Liver (tissue), 9 donors: ENCODE data around the gene PRKD1. TPM values are rescaled to one million over a fixed set of nuclear protein-coding genes. Genes with fewer than 3 reads are reported as not detected.

Experiments used
- DNase-seq: peaks from one replicate; pipeline ENCODE4 v3.0.0-alpha.2; 2017; ENCODE audit warnings: low spot score
- H3K27ac ChIP-seq, 2 donors: one replicate each; pipeline ENCODE4 v1.7.0; 2013; ENCODE audit warnings: inconsistent platforms in 2 of 2, low read length in 2 of 2, control low read depth in 1 of 2, low read depth in 1 of 2, mild to moderate bottlenecking in 1 of 2
- H3K27me3 ChIP-seq, 4 donors: one replicate each; pipeline versions ENCODE4 v1.6.1 to v1.7.0; 2013; ENCODE audit warnings: low read length in 3 of 4, inconsistent platforms in 1 of 4, mild to moderate bottlenecking in 1 of 4, moderate library complexity in 1 of 4; ENCODE audit not compliant: control insufficient read depth in 4 of 4, insufficient read depth in 4 of 4
- H3K36me3 ChIP-seq, 4 donors: one replicate each; pipeline versions ENCODE4 v1.6.1 to v1.7.0; 2013; ENCODE audit warnings: low read length in 3 of 4, mild to moderate bottlenecking in 3 of 4, low read depth in 1 of 4, moderate library complexity in 1 of 4; ENCODE audit not compliant: control insufficient read depth in 4 of 4, insufficient read depth in 3 of 4
- H3K4me1 ChIP-seq, 4 donors: one replicate each; pipeline versions ENCODE4 v1.6.1 to v1.7.0; 2013; ENCODE audit warnings: low read length in 3 of 4, mild to moderate bottlenecking in 3 of 4, moderate library complexity in 1 of 4; ENCODE audit not compliant: control insufficient read depth in 4 of 4, insufficient read depth in 4 of 4
- H3K4me3 ChIP-seq, 3 donors: one replicate each; pipeline versions ENCODE4 v1.6.1 to v1.7.0; 2013; ENCODE audit warnings: low read length in 3 of 3, control low read depth in 1 of 3, low read depth in 1 of 3, mild to moderate bottlenecking in 1 of 3
- H3K9ac ChIP-seq, 2 donors: one replicate each; pipeline ENCODE4 v1.7.0; 2013; ENCODE audit warnings: low read length in 2 of 2, mild to moderate bottlenecking in 2 of 2, moderate library complexity in 2 of 2, control low read depth in 1 of 2, low read depth in 1 of 2
- H3K9me3 ChIP-seq, 4 donors: one replicate each; pipeline versions ENCODE4 v1.6.1 to v1.7.0; 2013; ENCODE audit warnings: low read length in 3 of 4; ENCODE audit not compliant: control insufficient read depth in 4 of 4
- ATF3 ChIP-seq: IDR thresholded peaks from 2 replicates; pipeline ENCODE4 v1.6.1; 2016; ENCODE audit warnings: antibody characterized with exemption
- CTCF ChIP-seq: fragments of 150-350 bp; IDR thresholded peaks from 2 replicates; pipeline ENCODE4 v1.5.1; 2017; ENCODE audit warnings: improper control_type of control experiment, low read depth, low read length; ENCODE audit not compliant: missing input control
- EGR1 ChIP-seq, 2 donors: IDR thresholded peaks; 2 replicates each; pipeline ENCODE4 v1.6.1; 2016 to 2018; ENCODE audit warnings: antibody characterized with exemption in 2 of 2, low read depth in 2 of 2
- FOXA1 ChIP-seq: IDR thresholded peaks from 2 replicates; pipeline ENCODE4 v1.6.1; 2016; ENCODE audit warnings: antibody characterized with exemption
- FOXA2 ChIP-seq: IDR thresholded peaks from 2 replicates; pipeline ENCODE4 v1.6.1; 2016; ENCODE audit warnings: antibody characterized with exemption
- GABPA ChIP-seq, 2 donors: IDR thresholded peaks in 1 of 2; conservative IDR thresholded peaks in 1 of 2; 2 replicates each; pipeline ENCODE4 v1.6.1; 2016; ENCODE audit warnings: antibody characterized with exemption in 2 of 2, mild to moderate bottlenecking in 1 of 2, moderate library complexity in 1 of 2
- HNF4A ChIP-seq, 2 donors: conservative IDR thresholded peaks; 2 replicates each; pipeline ENCODE4 v1.6.1; 2016; ENCODE audit warnings: antibody characterized with exemption in 2 of 2, mild to moderate bottlenecking in 2 of 2
- HNF4G ChIP-seq: IDR thresholded peaks from 2 replicates; pipeline ENCODE4 v1.6.1; 2016; ENCODE audit warnings: antibody characterized with exemption
- JUND ChIP-seq, 2 donors: IDR thresholded peaks; 2 replicates each; pipeline ENCODE4 v1.6.1; 2016; ENCODE audit warnings: antibody characterized with exemption in 2 of 2
- MAX ChIP-seq: IDR thresholded peaks from 2 replicates; pipeline ENCODE4 v1.6.1; 2016; ENCODE audit warnings: antibody characterized with exemption
- NR2F2 ChIP-seq: IDR thresholded peaks from 2 replicates; pipeline ENCODE4 v1.6.1; 2016; ENCODE audit warnings: antibody characterized with exemption
- RAD21 ChIP-seq, 2 donors: IDR thresholded peaks; 2 replicates each; pipeline ENCODE4 v1.6.1; 2016; ENCODE audit warnings: antibody characterized with exemption in 2 of 2, mild to moderate bottlenecking in 2 of 2
- REST ChIP-seq: IDR thresholded peaks from 2 replicates; pipeline ENCODE4 v1.6.1; 2016; ENCODE audit warnings: antibody characterized with exemption, mild to moderate bottlenecking
- RXRA ChIP-seq, 2 donors: IDR thresholded peaks; 2 replicates each; pipeline ENCODE4 v1.6.1; 2017 to 2018; ENCODE audit warnings: antibody characterized with exemption in 2 of 2, mild to moderate bottlenecking in 1 of 2
- SP1 ChIP-seq: IDR thresholded peaks from 2 replicates; pipeline ENCODE4 v1.6.1; 2018; ENCODE audit warnings: antibody characterized with exemption, mild to moderate bottlenecking
- TAF1 ChIP-seq: conservative IDR thresholded peaks from 2 replicates; pipeline ENCODE4 v1.6.1; 2016; ENCODE audit warnings: antibody characterized with exemption, mild to moderate bottlenecking
- YY1 ChIP-seq: IDR thresholded peaks from 2 replicates; pipeline ENCODE4 v1.6.1; 2016; ENCODE audit warnings: antibody characterized with exemption, mild to moderate bottlenecking
- ZBTB33 ChIP-seq: IDR thresholded peaks from 2 replicates; pipeline ENCODE4 v1.6.1; 2016; ENCODE audit warnings: antibody characterized with exemption
- WGBS: extraction: QIAGEN DNeasy Blood & Tissue Kit; methylation state at CpG from one replicate; pipeline ENCODE4 v1.1.7; 2013; 5-methylcytosine and 5-hydroxymethylcytosine counted together
- polyA plus RNA-seq, 2 donors: library from polyadenylated mRNA; stranded (reverse) in 1 of 2; unstranded in 1 of 2; fragments of 200-250 nt in 1 of 2; fragments of >200 nt in 1 of 2; fragmentation: Nextera tagmentation in 1 of 2; extraction: Ambion mirVana in 1 of 2; gene quantifications; one replicate each; pipeline versions ENCODE4 v1.2.1 to v1.2.3, GENCODE V29; 2013 to 2015
- total RNA-seq, 2 donors: library from RNA; depleted of rRNA; stranded (reverse); fragments of >200 nt; gene quantifications; one replicate each; pipeline ENCODE4 v1.2.3, GENCODE V29; 2014
- donor health status: healthy.
- donor health status: healthy.
- donor health status: healthy.
- donor health status: healthy.
- donor health status: healthy.

Gene PRKD1
- total and polyA plus RNA-seq, 4 donors, result 0.85 to 5.0 (median 0.99) TPM

- TF ChIP-seq GABPA (IDR thresholded peaks at IDR 0.05 in 1 of 2, conservative IDR thresholded peaks at IDR 0.05 in 1 of 2) (no peak), RXRA (IDR thresholded peaks at IDR 0.05) (no peak), MAX (no peak), FOXA2 (no peak), NR2F2 (no peak), JUND (IDR thresholded peaks at IDR 0.05) (no peak), REST (no peak), ZBTB33 (no peak), HNF4A (conservative IDR thresholded peaks at IDR 0.05) (no peak), FOXA1 (no peak), RAD21 (IDR thresholded peaks at IDR 0.05) (no peak), EGR1 (IDR thresholded peaks at IDR 0.05; ENCODE audit: low read depth in 2 of 2) (no peak), CTCF (no peak), TAF1 (no peak), SP1 (no peak)
- DNase-seq, result no peak
- no peak overlapping the region for H3K27ac ChIP-seq
- H3K27me3 ChIP-seq, result no peaks in the 10 kb centered on the region
- H3K9me3 ChIP-seq, result no peaks in the 10 kb centered on the region
- no peak overlapping the region for H3K9ac ChIP-seq
- no peak overlapping the region for H3K4me3 ChIP-seq
- H3K36me3 ChIP-seq, result no peaks in the 10 kb centered on the region
- 93% methylated on average over 1 of the region's 1 CpG for WGBS
- no peaks in the 10 kb centered on the region for H3K4me1 ChIP-seq
Measured at GRCh38 chr14:29681316-29681715, 246.3 kb downstream of the PRKD1 start.

- H3K4me1 ChIP-seq, result no peaks in the 10 kb centered on the region
- 77% methylated on average over 7 of the region's 7 CpGs for WGBS
- TF ChIP-seq ATF3, result no peak
- TF ChIP-seq HNF4A (conservative IDR thresholded peaks at IDR 0.05), result no peak
- no peak for TF ChIP-seq EGR1 (IDR thresholded peaks at IDR 0.05; ENCODE audit: low read depth in 2 of 2)
- no peak for TF ChIP-seq RAD21 (IDR thresholded peaks at IDR 0.05)
- TF ChIP-seq YY1, result no peak
- TF ChIP-seq FOXA1, result no peak
- no peak for TF ChIP-seq RXRA (IDR thresholded peaks at IDR 0.05)
- TF ChIP-seq HNF4G, result no peak
- TF ChIP-seq NR2F2, result no peak
- no peak for TF ChIP-seq TAF1
- TF ChIP-seq ZBTB33, result no peak
- no peak for TF ChIP-seq MAX
Measured at GRCh38 chr14:29674566-29675285, 252.9 kb downstream of the PRKD1 start.

More at GRCh38 chr14:29674566-29675285, 252.9 kb downstream of the PRKD1 start:
- Histone ChIP-seq H3K9me3 (peaks cover 0 to 1% (median 0%) of the 10 kb centered on the region in 4 donors), H3K9ac (no peak overlapping the region), H3K4me3 (no peak overlapping the region), H3K36me3 (no peaks in the 10 kb centered on the region), H3K27ac (no peak overlapping the region), H3K27me3 (no peaks in the 10 kb centered on the region)
- DNase-seq, result no peak
